ENCODE measurements around the gene SHMT2.

DNA sequence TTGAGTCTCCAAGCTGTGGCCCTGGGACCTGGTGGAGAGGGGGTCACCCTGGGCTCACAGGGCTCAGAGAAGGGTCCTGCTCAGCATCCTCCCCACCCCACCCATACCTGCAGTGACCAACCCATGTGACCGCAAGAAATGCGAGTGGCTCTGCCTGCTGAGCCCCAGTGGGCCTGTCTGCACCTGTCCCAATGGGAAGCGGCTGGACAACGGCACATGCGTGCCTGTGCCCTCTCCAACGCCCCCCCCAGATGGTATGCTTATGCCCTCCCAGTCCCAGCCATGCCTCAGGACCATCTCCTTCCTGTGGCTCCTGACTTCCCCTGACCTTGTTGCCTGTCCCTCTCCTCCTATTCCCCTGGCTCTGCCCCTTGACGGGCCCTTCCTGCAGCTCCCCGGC is 19.6 kb upstream of the SHMT2 start:
- TF ChIP-seq, protein P1, sequence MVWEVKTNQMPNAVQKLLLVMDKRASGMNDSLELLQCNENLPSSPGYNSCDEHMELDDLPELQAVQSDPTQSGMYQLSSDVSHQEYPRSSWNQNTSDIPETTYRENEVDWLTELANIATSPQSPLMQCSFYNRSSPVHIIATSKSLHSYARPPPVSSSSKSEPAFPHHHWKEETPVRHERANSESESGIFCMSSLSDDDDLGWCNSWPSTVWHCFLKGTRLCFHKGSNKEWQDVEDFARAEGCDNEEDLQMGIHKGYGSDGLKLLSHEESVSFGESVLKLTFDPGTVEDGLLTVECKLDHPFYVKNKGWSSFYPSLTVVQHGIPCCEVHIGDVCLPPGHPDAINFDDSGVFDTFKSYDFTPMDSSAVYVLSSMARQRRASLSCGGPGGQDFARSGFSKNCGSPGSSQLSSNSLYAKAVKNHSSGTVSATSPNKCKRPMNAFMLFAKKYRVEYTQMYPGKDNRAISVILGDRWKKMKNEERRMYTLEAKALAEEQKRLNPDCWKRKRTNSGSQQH (CRISPR knock-in tag; IDR thresholded peaks at IDR 0.05; ENCODE audit: low read depth) = no peak
- TF ChIP-seq ZNF883 (CRISPR knock-in tag; IDR thresholded peaks at IDR 0.05; ENCODE audit: not compliant biosample characterization) (no peak), ZFP36 (IDR thresholded peaks at IDR 0.05; ENCODE audit: borderline replicate concordance, low read depth, low read length, partially characterized antibody) (no peak)

Measured in HepG2 (cell line).